CD14-positive monocyte (primary cell): Measurements from ENCODE around the gene SYT7. TPM values are rescaled to one million over a fixed set of nuclear protein-coding genes. Genes with fewer than 3 reads are reported as not detected.

ENCODE experiments used
- DNase-seq, 3 donors: peaks; one replicate each; pipeline ENCODE4 v3.0.0-alpha.2; 2011 to 2022
- H2AFZ ChIP-seq: 2 replicates; pipeline ENCODE4 v1.6.0; 2012; ENCODE audit warnings: mild to moderate bottlenecking, low read depth, low read length, inconsistent platforms; ENCODE audit not compliant: insufficient read depth, poor library complexity, severe bottlenecking
- H3K27ac ChIP-seq, 2 donors: 1 replicate in 1 of 2; 2 replicates in 1 of 2; pipeline ENCODE4 v1.5.1; 2012 to 2013; ENCODE audit warnings: low read length in 2 of 2, control low read depth in 1 of 2, inconsistent platforms in 1 of 2, low read depth in 1 of 2, mild to moderate bottlenecking in 1 of 2
- H3K27me3 ChIP-seq, 2 donors: one replicate each; pipeline versions ENCODE4 v1.6.0 to v1.6.1; 2011 to 2013; ENCODE audit warnings: low read length in 2 of 2; ENCODE audit not compliant: control insufficient read depth in 2 of 2, insufficient read depth in 2 of 2
- H3K36me3 ChIP-seq, 2 donors: replicated peaks in 1 of 2; 1 replicate in 1 of 2; 2 replicates in 1 of 2; pipeline versions ENCODE4 v1.5.1 to v1.6.1; 2012 to 2013; ENCODE audit warnings: low read length in 2 of 2, control low read depth in 1 of 2, inconsistent platforms in 1 of 2, mild to moderate bottlenecking in 1 of 2; ENCODE audit not compliant: insufficient read depth in 2 of 2, control insufficient read depth in 1 of 2
- H3K4me1 ChIP-seq, 2 donors: 1 replicate in 1 of 2; 2 replicates in 1 of 2; pipeline versions ENCODE4 v1.5.1 to v1.6.1; 2012 to 2013; ENCODE audit warnings: low read length in 2 of 2, control low read depth in 1 of 2, inconsistent platforms in 1 of 2, mild to moderate bottlenecking in 1 of 2, moderate library complexity in 1 of 2; ENCODE audit not compliant: insufficient read depth in 2 of 2, control insufficient read depth in 1 of 2
- H3K4me2 ChIP-seq: replicated peaks from 2 replicates; pipeline ENCODE3; 2012; ENCODE audit warnings: low read length, moderate library complexity, mild to moderate bottlenecking; ENCODE audit not compliant: poor library complexity, severe bottlenecking; ENCODE audit errors: extremely low read depth
- H3K4me3 ChIP-seq, 3 experiments: fragments of 200-600 bp in 1 of 3; sonication (generic) in 1 of 3; replicated peaks in 1 of 3; 1 replicate in 2 of 3; 2 replicates in 1 of 3; pipeline ENCODE4 v1.5.1; 2011 to 2013; ENCODE audit warnings: low read length in 3 of 3, mild to moderate bottlenecking in 3 of 3, control low read depth in 2 of 3, low read depth in 2 of 3, inconsistent platforms in 1 of 3, moderate library complexity in 1 of 3
- H3K79me2 ChIP-seq: 2 replicates; pipeline ENCODE4 v1.6.0; 2012; ENCODE audit warnings: mild to moderate bottlenecking, control low read depth, inconsistent platforms, low read length, moderate library complexity; ENCODE audit not compliant: insufficient read depth
- H3K9ac ChIP-seq: 2 replicates; pipeline ENCODE4 v1.6.0; 2017; ENCODE audit warnings: low read length, mild to moderate bottlenecking; ENCODE audit not compliant: insufficient read depth, poor library complexity, severe bottlenecking
- H3K9me3 ChIP-seq, 2 donors: replicated peaks in 1 of 2; 1 replicate in 1 of 2; 2 replicates in 1 of 2; pipeline versions ENCODE4 v1.5.1 to v1.6.1; 2012 to 2013; ENCODE audit warnings: low read length in 2 of 2, control low read depth in 1 of 2; ENCODE audit not compliant: control insufficient read depth in 1 of 2, insufficient read depth in 1 of 2
- H4K20me1 ChIP-seq: 2 replicates; pipeline ENCODE4 v1.6.0; 2012; ENCODE audit warnings: mild to moderate bottlenecking, low read length, control low read depth, moderate library complexity; ENCODE audit not compliant: insufficient read depth
- H3K27ac Mint-ChIP-seq, 7 donors: one replicate each; pipeline ENCODE4 v1.8.0; 2020; ENCODE audit warnings: mild to moderate bottlenecking in 7 of 7, mixed read lengths in 7 of 7, moderate library complexity in 6 of 7, inconsistent platforms in 2 of 7
- H3K27me3 Mint-ChIP-seq, 3 donors: one replicate each; pipeline ENCODE4 v1.8.0; 2021 to 2022; ENCODE audit warnings: low read depth in 3 of 3, mild to moderate bottlenecking in 3 of 3, mixed read lengths in 3 of 3, moderate library complexity in 3 of 3, inconsistent platforms in 1 of 3
- H3K36me3 Mint-ChIP-seq, 2 donors: one replicate each; pipeline ENCODE4 v1.8.0; 2020; ENCODE audit warnings: mixed read lengths in 2 of 2, inconsistent platforms in 1 of 2, mild to moderate bottlenecking in 1 of 2
- H3K4me1 Mint-ChIP-seq: one replicate; pipeline ENCODE4 v1.8.0; 2020; ENCODE audit warnings: mild to moderate bottlenecking, mixed read lengths
- H3K4me3 Mint-ChIP-seq, 2 donors: one replicate each; pipeline ENCODE4 v1.8.0; 2020; ENCODE audit warnings: mild to moderate bottlenecking in 2 of 2, mixed read lengths in 2 of 2, moderate library complexity in 1 of 2
- H3K9me3 Mint-ChIP-seq, 7 donors: one replicate each; pipeline ENCODE4 v1.8.0; 2020 to 2022; ENCODE audit warnings: mixed read lengths in 7 of 7, mild to moderate bottlenecking in 6 of 7, moderate library complexity in 6 of 7, inconsistent platforms in 2 of 7
- WGBS: methylation state at CpG from one replicate; pipeline ENCODE4 v1.1.5; 2013; ENCODE audit warnings: missing lambda C conversion rate; ENCODE audit not compliant: insufficient coverage; 5-methylcytosine and 5-hydroxymethylcytosine counted together
- intact Hi-C, 2 donors: fragments of 100-400 bp; cut with micrococcal nuclease; formaldehyde crosslinking; loops; one replicate each; pipeline versions ENCODE4 v1.15.0 to v1.15.1; 2023
- polyA plus RNA-seq, 3 donors: library from polyadenylated mRNA; depleted of rRNA in 1 of 3; unstranded in 2 of 3; stranded (reverse) in 1 of 3; fragments of 300-500 nt in 2 of 3; fragments of >200 nt in 1 of 3; fragmentation: Illumina TruSeq in 2 of 3; gene quantifications; 1 replicate in 2 of 3; 2 replicates in 1 of 3; pipeline ENCODE4 v1.2.3, GENCODE V29; 2012 to 2021
- TF ChIP-seq, protein P1 (sequence below): fragments of 200-600 bp; IDR thresholded peaks from one replicate; pipeline ENCODE4 v1.8.0; 2022; ENCODE audit warnings: antibody characterized with exemption, mild to moderate bottlenecking

SYT7 gene
- polyA plus RNA-seq, 3 donors: not detected

- no peak overlapping the region for H3K27ac ChIP-seq
- H4K20me1 ChIP-seq: no peaks in the 10 kb centered on the region
- TF ChIP-seq, protein P1, sequence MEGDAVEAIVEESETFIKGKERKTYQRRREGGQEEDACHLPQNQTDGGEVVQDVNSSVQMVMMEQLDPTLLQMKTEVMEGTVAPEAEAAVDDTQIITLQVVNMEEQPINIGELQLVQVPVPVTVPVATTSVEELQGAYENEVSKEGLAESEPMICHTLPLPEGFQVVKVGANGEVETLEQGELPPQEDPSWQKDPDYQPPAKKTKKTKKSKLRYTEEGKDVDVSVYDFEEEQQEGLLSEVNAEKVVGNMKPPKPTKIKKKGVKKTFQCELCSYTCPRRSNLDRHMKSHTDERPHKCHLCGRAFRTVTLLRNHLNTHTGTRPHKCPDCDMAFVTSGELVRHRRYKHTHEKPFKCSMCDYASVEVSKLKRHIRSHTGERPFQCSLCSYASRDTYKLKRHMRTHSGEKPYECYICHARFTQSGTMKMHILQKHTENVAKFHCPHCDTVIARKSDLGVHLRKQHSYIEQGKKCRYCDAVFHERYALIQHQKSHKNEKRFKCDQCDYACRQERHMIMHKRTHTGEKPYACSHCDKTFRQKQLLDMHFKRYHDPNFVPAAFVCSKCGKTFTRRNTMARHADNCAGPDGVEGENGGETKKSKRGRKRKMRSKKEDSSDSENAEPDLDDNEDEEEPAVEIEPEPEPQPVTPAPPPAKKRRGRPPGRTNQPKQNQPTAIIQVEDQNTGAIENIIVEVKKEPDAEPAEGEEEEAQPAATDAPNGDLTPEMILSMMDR: no peak
- peak overlapping the region in 1 of 2 donors; percentile 89 for H3K4me3 Mint-ChIP-seq
- H3K9me3 Mint-ChIP-seq: peaks cover 0 to 18% (median 4%) of the 10 kb centered on the region in 7 donors
- H3K4me1 Mint-ChIP-seq: peaks cover 9% of the 10 kb centered on the region
- peaks cover 0 to 15% of the 10 kb centered on the region in 2 donors for H3K9me3 ChIP-seq
- no peak overlapping the region for H2AFZ ChIP-seq
- no peak overlapping the region for H3K27ac Mint-ChIP-seq
- no peak overlapping the region for H3K4me3 ChIP-seq
- peaks cover 48 to 64% (median 53%) of the 10 kb centered on the region in 3 donors for H3K27me3 Mint-ChIP-seq
- no peak for DNase-seq
- WGBS: 84% methylated on average over 6 of the region's 14 CpGs
- H3K9ac ChIP-seq: no peak overlapping the region
- H3K4me2 ChIP-seq: no peak overlapping the region
- H3K79me2 ChIP-seq: no peaks in the 10 kb centered on the region
- H3K36me3 ChIP-seq: no peaks in the 10 kb centered on the region
- intact Hi-C loops: no loop called here
- peaks cover 4 to 21% of the 10 kb centered on the region in 2 donors for H3K4me1 ChIP-seq
- peaks cover 27 to 50% of the 10 kb centered on the region in 2 donors for H3K27me3 ChIP-seq
- peaks cover 0 to 1% of the 10 kb centered on the region in 2 donors for H3K36me3 Mint-ChIP-seq
Observed at GRCh38 chr11:61507012-61507768, 73.7 kb downstream of the SYT7 start.

DNA sequence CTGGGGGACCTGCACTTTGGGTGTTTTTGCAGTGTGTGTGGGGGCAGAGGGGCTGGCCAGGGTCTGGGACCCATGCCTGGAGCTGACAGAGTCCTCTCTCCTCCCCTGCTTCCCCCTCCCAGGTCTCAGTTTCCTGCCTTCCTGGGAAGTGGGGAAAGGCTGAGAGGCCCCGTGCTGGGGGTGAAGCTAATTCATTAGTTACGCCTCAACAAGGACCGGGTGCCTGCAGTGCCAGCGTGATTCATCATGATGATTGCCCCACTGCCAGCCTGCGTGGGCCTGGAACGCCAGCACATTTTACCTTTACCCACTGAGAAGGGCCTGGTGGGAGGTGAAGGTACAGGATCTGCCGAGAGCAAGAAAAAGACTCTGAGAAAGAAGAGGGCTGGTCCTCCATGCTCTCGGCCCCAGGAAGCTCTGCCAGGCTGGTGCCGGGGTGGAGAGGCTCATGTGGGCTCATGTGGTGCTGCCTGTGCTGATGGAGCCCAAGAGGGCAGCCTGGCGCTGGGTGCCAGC lies 75.2 kb downstream of the SYT7 start:
- Mint-ChIP-seq H3K4me3 (no peak overlapping the region), H3K27me3 (peaks cover 51 to 52% (median 52%) of the 10 kb centered on the region in 3 donors), H3K36me3 (peaks cover 0 to 1% of the 10 kb centered on the region in 2 donors), H3K27ac (no peak overlapping the region), H3K4me1 (peaks cover 9% of the 10 kb centered on the region), H3K9me3 (peaks cover 0 to 18% (median 4%) of the 10 kb centered on the region in 7 donors)
- Histone ChIP-seq H3K4me2 (no peak overlapping the region), H3K27me3 (peaks cover 27 to 44% of the 10 kb centered on the region in 2 donors), H3K79me2 (no peaks in the 10 kb centered on the region), H3K9me3 (peaks cover 0 to 15% of the 10 kb centered on the region in 2 donors), H3K36me3 (no peaks in the 10 kb centered on the region), H3K4me1 (peaks cover 4 to 21% of the 10 kb centered on the region in 2 donors), H2AFZ (no peak overlapping the region), H3K4me3 (no peak overlapping the region), H4K20me1 (no peaks in the 10 kb centered on the region), H3K27ac (no peak overlapping the region), H3K9ac (no peak overlapping the region)
- 40% methylated on average over 2 of the region's 10 CpGs for WGBS
- TF ChIP-seq, protein P1: no peak
- no peak for DNase-seq
- intact Hi-C loops: no loop called here
